Smooth muscle cell (in vitro differentiated cells): ENCODE data around the gene ROBO1. TPM values are rescaled to one million over a fixed set of nuclear protein-coding genes. Genes with fewer than 3 reads are reported as not detected.

Experiments
- DNase-seq: peaks from one replicate; lab custom pipeline; 2025; ENCODE audit not compliant: unreplicated experiment; lab: John Stamatoyannopoulos, UW
- H2AFZ ChIP-seq: fragments of 200-600 bp; sonication (generic); 2 replicates; pipeline ENCODE4 v1.6.0; 2016; ENCODE audit warnings: antibody characterized with exemption, low read depth, mild to moderate bottlenecking
- H3F3A ChIP-seq: fragments of 200-600 bp; sonication (generic); 2 replicates; pipeline ENCODE4 v1.6.0; 2017; ENCODE audit warnings: antibody characterized with exemption, low read depth
- H3K27ac ChIP-seq: fragments of 200-600 bp; sonication (generic); 2 replicates; pipeline ENCODE4 v1.5.1; 2016; ENCODE audit warnings: low read depth, mild to moderate bottlenecking
- H3K27me3 ChIP-seq: fragments of 200-600 bp; sonication (generic); 2 replicates; pipeline ENCODE4 v1.6.1; 2016; ENCODE audit warnings: low read depth, mild to moderate bottlenecking
- H3K36me3 ChIP-seq: fragments of 200-600 bp; sonication (generic); 2 replicates; pipeline ENCODE4 v1.5.1; 2016; ENCODE audit warnings: low read depth
- H3K4me1 ChIP-seq: fragments of 200-600 bp; sonication (generic); 2 replicates; pipeline ENCODE4 v1.5.1; 2016; ENCODE audit warnings: low read depth
- H3K4me2 ChIP-seq: fragments of 200-600 bp; sonication (generic); 2 replicates; pipeline ENCODE4 v1.6.0; 2016; ENCODE audit warnings: mild to moderate bottlenecking
- H3K4me3 ChIP-seq: fragments of 200-600 bp; sonication (generic); 2 replicates; pipeline ENCODE4 v1.5.1; 2016; ENCODE audit warnings: mild to moderate bottlenecking
- H3K79me2 ChIP-seq: fragments of 200-600 bp; sonication (generic); 2 replicates; pipeline ENCODE4 v1.6.0; 2016; ENCODE audit warnings: low read depth, mild to moderate bottlenecking
- H3K9ac ChIP-seq: fragments of 200-600 bp; sonication (generic); 2 replicates; pipeline ENCODE4 v1.6.0; 2016; ENCODE audit warnings: low read depth
- H3K9me3 ChIP-seq: fragments of 200-600 bp; sonication (generic); replicated peaks from 2 replicates; pipeline ENCODE4 v1.5.1; 2016; ENCODE audit warnings: low read depth
- H4K20me1 ChIP-seq: fragments of 200-600 bp; sonication (generic); 2 replicates; pipeline ENCODE4 v1.6.0; 2016; ENCODE audit warnings: low read depth
- CTCF ChIP-seq: fragments of 200-600 bp; sonication (generic); IDR thresholded peaks from 2 replicates; pipeline ENCODE4 v1.5.1; 2017; ENCODE audit warnings: borderline replicate concordance, mild to moderate bottlenecking, antibody characterized with exemption; ENCODE audit not compliant: insufficient read depth, poor library complexity, severe bottlenecking
- WGBS: methylation state at CpG from one replicate; pipeline ENCODE4 v1.1.7; 2016; ENCODE audit warnings: low lambda C conversion rate; 5-methylcytosine and 5-hydroxymethylcytosine counted together
- polyA plus RNA-seq: library from polyadenylated mRNA; unstranded; fragments of >200 nt; fragmentation: Nextera tagmentation; extraction: Ambion mirVana; gene quantifications from 2 replicates; pipeline ENCODE4 v1.2.1, GENCODE V29; 2016
- total RNA-seq: library from RNA; depleted of rRNA; stranded (reverse); fragments of >200 nt; gene quantifications from 2 replicates; pipeline ENCODE4 v1.2.3, GENCODE V29; 2014

ROBO1 gene
- total and polyA plus RNA-seq, 2 experiments from 2014 or later = 30.5 to 79.5 TPM

DNA sequence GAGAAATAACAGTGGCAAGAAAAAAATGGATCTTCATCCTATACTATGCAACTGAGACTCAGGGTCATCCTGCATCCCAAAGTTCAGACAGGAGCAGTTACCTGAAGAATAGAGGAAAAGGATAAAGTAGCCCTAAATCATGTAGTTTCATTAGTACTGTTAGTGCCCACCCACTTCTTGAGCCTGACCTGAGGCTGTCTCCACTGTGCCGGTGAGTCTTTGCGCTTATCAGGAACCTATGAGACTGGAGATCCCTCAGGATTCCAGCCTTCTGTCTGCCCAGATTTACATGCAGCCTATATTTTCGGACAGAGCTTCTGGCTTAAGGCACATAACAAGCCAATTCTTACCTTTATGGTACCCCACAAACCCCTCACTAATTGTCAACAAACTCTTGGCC, 791.6 kb downstream of the ROBO1 start:
- H3K79me2 ChIP-seq = peaks cover 90% of the 10 kb centered on the region
- H3F3A ChIP-seq = no peaks in the 10 kb centered on the region
- H3K9ac ChIP-seq = no peak overlapping the region
- H3K4me2 ChIP-seq = peak overlapping the region; percentile 57
- DNase-seq = no peak
- peaks cover 75% of the 10 kb centered on the region for H3K4me1 ChIP-seq
- no peaks in the 10 kb centered on the region for H3K36me3 ChIP-seq
- H3K27ac ChIP-seq = no peak overlapping the region
- H4K20me1 ChIP-seq = peaks cover 42% of the 10 kb centered on the region
- no peak overlapping the region for H3K4me3 ChIP-seq
- WGBS = 69% methylated on average over 3 of the region's 3 CpGs
- H3K9me3 ChIP-seq = no peaks in the 10 kb centered on the region
- no peak overlapping the region for H2AFZ ChIP-seq
- TF ChIP-seq CTCF = no peak
- H3K27me3 ChIP-seq = no peaks in the 10 kb centered on the region

GRCh38 chr3:78974181-78974790, 793.5 kb downstream of the ROBO1 start:
- H3F3A ChIP-seq = no peaks in the 10 kb centered on the region
- no peaks in the 10 kb centered on the region for H3K27me3 ChIP-seq
- peaks cover 38% of the 10 kb centered on the region for H4K20me1 ChIP-seq
- H2AFZ ChIP-seq = no peak overlapping the region
- H3K36me3 ChIP-seq = no peaks in the 10 kb centered on the region
- peaks cover 68% of the 10 kb centered on the region for H3K4me1 ChIP-seq
- H3K9ac ChIP-seq = no peak overlapping the region
- no peak overlapping the region for H3K4me2 ChIP-seq
- H3K27ac ChIP-seq = peak overlapping the region; percentile 32
- TF ChIP-seq CTCF = no peak
- 93% methylated on average over 7 of the region's 7 CpGs for WGBS
- DNase-seq = no peak
- H3K79me2 ChIP-seq = peaks cover 76% of the 10 kb centered on the region
- no peak overlapping the region for H3K4me3 ChIP-seq
- H3K9me3 ChIP-seq = no peaks in the 10 kb centered on the region

- peaks cover 28% of the 10 kb centered on the region for H4K20me1 ChIP-seq
- H3K9me3 ChIP-seq = no peaks in the 10 kb centered on the region
- H3K9ac ChIP-seq = no peak overlapping the region
- no peaks in the 10 kb centered on the region for H3K27me3 ChIP-seq
- no peaks in the 10 kb centered on the region for H3K36me3 ChIP-seq
- H3K27ac ChIP-seq = no peak overlapping the region
- H3F3A ChIP-seq = no peaks in the 10 kb centered on the region
- H2AFZ ChIP-seq = no peak overlapping the region
- H3K4me2 ChIP-seq = no peak overlapping the region
- DNase-seq = no peak
- no peak overlapping the region for H3K4me3 ChIP-seq
- H3K79me2 ChIP-seq = peaks cover 78% of the 10 kb centered on the region
- H3K4me1 ChIP-seq = peaks cover 60% of the 10 kb centered on the region
- no peak for TF ChIP-seq CTCF
- 70% methylated on average over 2 of the region's 2 CpGs for WGBS
These were observed 795.0 kb downstream of the ROBO1 start for GRCh38 chr3:78972617-78973301.
